Adrenal gland (tissue), 12 donors: ENCODE measurements around the gene ACER2. TPM values are rescaled to one million over a fixed set of nuclear protein-coding genes. Genes with fewer than 3 reads are reported as not detected.
A peak's percentile ranks its signal among the peaks of the same experiment; 100 is the strongest.

ENCODE experiments used
- DNase-seq, 7 donors: peaks; one replicate each; pipeline ENCODE4 v3.0.0-alpha.2; 2019 to 2020
- H3K27ac ChIP-seq, 5 donors: fragments of 200-600 bp; sonication (generic) in 4 of 5; 1 replicate in 3 of 5; 2 replicates in 2 of 5; pipeline versions ENCODE4 v1.5.1 to v1.8.0; 2016 to 2020; ENCODE audit warnings: mild to moderate bottlenecking in 1 of 5
- H3K27me3 ChIP-seq: fragments of 200-600 bp; 2 replicates; pipeline ENCODE4 v1.8.0; 2021
- H3K36me3 ChIP-seq, 2 donors: fragments of 200-600 bp; replicated peaks in 1 of 2; 1 replicate in 1 of 2; 2 replicates in 1 of 2; pipeline versions ENCODE4 v1.5.1 to v1.8.0; 2018 to 2022
- H3K4me1 ChIP-seq, 2 donors: fragments of 200-600 bp; replicated peaks in 1 of 2; 1 replicate in 1 of 2; 2 replicates in 1 of 2; pipeline versions ENCODE4 v1.5.1 to v1.8.0; 2018 to 2021
- H3K4me3 ChIP-seq, 4 donors: fragments of 200-600 bp; sonication (generic) in 3 of 4; one replicate each; pipeline ENCODE4 v1.5.1; 2016 to 2018
- H3K9me3 ChIP-seq, 3 donors: fragments of 200-600 bp; sonication (generic) in 1 of 3; replicated peaks in 1 of 3; 1 replicate in 2 of 3; 2 replicates in 1 of 3; pipeline versions ENCODE4 v1.5.1 to v1.8.0; 2016 to 2021
- CTCF ChIP-seq, 6 experiments: fragments of 450-650 bp in 4 of 6; fragments of 200-600 bp in 2 of 6; sonication (generic) in 1 of 6; IDR thresholded peaks; 1 replicate in 5 of 6; 2 replicates in 1 of 6; pipeline versions ENCODE4 v1.5.1 to v1.8.0; 2016 to 2021; ENCODE audit warnings: antibody characterized with exemption in 6 of 6, mild to moderate bottlenecking in 2 of 6, moderate library complexity in 1 of 6
- POLR2A ChIP-seq, 2 donors: fragments of 450-650 bp; IDR thresholded peaks; one replicate each; pipeline ENCODE4 v1.6.1; 2017; ENCODE audit warnings: antibody characterized with exemption in 2 of 2, mild to moderate bottlenecking in 2 of 2, moderate library complexity in 1 of 2
- WGBS, 4 donors: extraction: QIAGEN DNeasy Blood & Tissue Kit in 2 of 4; methylation state at CpG; one replicate each; pipeline versions ENCODE4 v1.1.5 to v1.1.7; 2013 to 2017; 5-methylcytosine and 5-hydroxymethylcytosine counted together
- intact Hi-C, 2 donors: fragments of 100-400 bp; cut with DNase I; formaldehyde crosslinking; loops; one replicate each; pipeline versions ENCODE4 v1.14.1 to v1.15.0; 2022 to 2023
- polyA plus RNA-seq, 3 donors: library from polyadenylated mRNA; stranded (reverse); fragments of 200-250 nt in 2 of 3; fragments of 350-450 nt in 1 of 3; fragmentation: Illumina TruSeq in 1 of 3; extraction: RNeasy Lipid Tissue Mini Kit (QIAGEN cat#74804) in 1 of 3; gene quantifications; one replicate each; pipeline ENCODE4 v1.2.3, GENCODE V29; 2013 to 2014
- total RNA-seq, 9 donors: library from RNA; depleted of rRNA in 4 of 9; stranded (reverse); fragments of >200 nt in 4 of 9; fragments of 120-200 nt in 1 of 9; fragmentation: NEBNext Ultra II Directional in 1 of 9; extraction: Animal tissue kit (Norgen Biotek cat#: 25700) in 1 of 9; gene quantifications; one replicate each; pipeline versions ENCODE4 v1.1.0 to v1.2.4, GENCODE V29; 2013 to 2023
- donor health status: healthy with polysubstance abuse.
- donor health status: Bipolar disorder and iron deficiency.
- donor health status: DM: yes; HTN: yes; CAD: no.
- donor health status: DM: no; HTN: no; CAD: no.
- donor health status: DM: no; HTN: no; CAD: no.
- donor health status: DM: yes; HTN: yes; CAD: no.

The ACER2 gene
- total and polyA plus RNA-seq, 12 donors, result 0.24 to 10.0 (median 5.3) TPM

- no peaks in the 10 kb centered on the region for H3K4me1 ChIP-seq
- H3K4me3 ChIP-seq, result no peak overlapping the region
- 85 to 98% (median 94%) methylated on average over 2 of the region's 2 CpGs for WGBS, 4 donors
- H3K27me3 ChIP-seq, result no peaks in the 10 kb centered on the region
- no peak for DNase-seq
- TF ChIP-seq CTCF (IDR thresholded peaks at IDR 0.05) (no peak), POLR2A (IDR thresholded peaks at IDR 0.05) (no peak)
- H3K27ac ChIP-seq, result no peak overlapping the region
- H3K9me3 ChIP-seq, result no peaks in the 10 kb centered on the region
- no peaks in the 10 kb centered on the region for H3K36me3 ChIP-seq
- intact Hi-C loops, result no loop called here
Observed at GRCh38 chr9:19416143-19416542, 7.3 kb downstream of the ACER2 start.

GRCh38 chr9:19420877-19421276, 12.1 kb downstream of the ACER2 start:
- no peaks in the 10 kb centered on the region for H3K4me1 ChIP-seq
- H3K27ac ChIP-seq, result no peak overlapping the region
- intact Hi-C loops, result no loop called here
- TF ChIP-seq CTCF (IDR thresholded peaks at IDR 0.05), result no peak
- no peak for DNase-seq
- H3K4me3 ChIP-seq, result no peak overlapping the region
- 90 to 100% (median 97%) methylated on average over 1 of the region's 1 CpG for WGBS, 4 donors
- H3K9me3 ChIP-seq, result no peaks in the 10 kb centered on the region
- no peaks in the 10 kb centered on the region for H3K27me3 ChIP-seq
- no peaks in the 10 kb centered on the region for H3K36me3 ChIP-seq

GRCh38 chr9:19423163-19423562, 14.4 kb downstream of the ACER2 start:
- Histone ChIP-seq H3K36me3 (no peaks in the 10 kb centered on the region), H3K9me3 (no peaks in the 10 kb centered on the region), H3K27ac (no peak overlapping the region), H3K4me3 (no peak overlapping the region), H3K27me3 (no peaks in the 10 kb centered on the region), H3K4me1 (no peaks in the 10 kb centered on the region)
- DNase-seq, result no peak
- WGBS, 4 donors, result 93 to 100% (median 98%) methylated on average over 3 of the region's 3 CpGs
- intact Hi-C loops, result no loop called here
- TF ChIP-seq CTCF (IDR thresholded peaks at IDR 0.05), result no peak
- TF ChIP-seq POLR2A (IDR thresholded peaks at IDR 0.05), result no peak

GRCh38 chr9:19424176-19424779, 15.5 kb downstream of the ACER2 start:
- no peak overlapping the region for H3K4me3 ChIP-seq
- no peaks in the 10 kb centered on the region for H3K4me1 ChIP-seq
- TF ChIP-seq POLR2A (IDR thresholded peaks at IDR 0.05), result no peak
- no peak for TF ChIP-seq CTCF (IDR thresholded peaks at IDR 0.05)
- no peaks in the 10 kb centered on the region for H3K27me3 ChIP-seq
- H3K9me3 ChIP-seq, result no peaks in the 10 kb centered on the region
- H3K27ac ChIP-seq, result peak overlapping the region in 1 of 5 donors; percentile 31
- H3K36me3 ChIP-seq, result no peaks in the 10 kb centered on the region
- DNase-seq, result no peak
- 53 to 62% (median 58%) methylated on average over 3 of the region's 3 CpGs for WGBS, 4 donors
- intact Hi-C loops, result no loop called here
